ENCODE data around the gene TTLL12. TPM values are rescaled to one million over a fixed set of nuclear protein-coding genes. Genes with fewer than 3 reads are reported as not detected.

The TTLL12 gene
- polyA plus RNA-seq, 2 of the 4 experiments (the other 2 are of a cell fraction) = 8.6 to 18.7 TPM

DNA sequence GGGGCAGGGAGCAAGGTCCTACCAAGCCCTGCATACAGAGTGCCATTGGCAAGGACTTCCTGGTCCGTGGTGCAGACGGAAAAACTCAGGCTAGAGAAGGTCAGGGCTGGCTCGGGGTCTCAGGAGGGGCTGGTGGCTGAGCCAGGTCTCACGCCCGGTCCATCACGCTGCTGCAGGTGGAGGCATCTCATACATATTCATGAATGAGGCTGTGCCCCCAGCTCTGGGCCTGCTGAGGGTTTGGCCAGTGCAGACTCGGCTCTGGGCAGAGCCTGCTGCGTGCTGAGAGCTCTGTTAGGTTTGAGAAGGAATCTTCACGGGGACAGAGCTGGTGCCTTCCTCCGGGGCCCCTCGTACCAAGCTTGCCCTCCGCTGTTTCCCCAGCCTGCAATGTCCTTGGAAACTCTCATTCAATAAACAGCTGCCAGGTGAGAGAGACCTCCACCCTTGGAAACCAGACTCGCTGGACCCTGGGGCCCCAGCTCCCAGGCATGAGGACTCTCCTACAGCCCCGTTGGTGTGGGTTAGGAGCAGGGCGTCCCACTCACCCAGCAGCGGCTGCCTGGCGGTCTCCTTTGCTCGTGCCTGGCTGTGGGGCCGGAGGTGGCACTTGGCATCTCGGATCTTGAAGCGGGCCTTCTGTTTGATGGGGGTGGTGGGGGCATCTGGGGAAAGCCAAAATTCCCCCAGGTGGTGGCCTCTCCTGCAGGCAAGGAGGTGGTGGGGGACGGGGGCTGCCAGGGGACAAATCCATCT is 33.9 kb upstream of the TTLL12 start:
- Histone ChIP-seq H3K9me3 (no peaks in the 10 kb centered on the region), H3K4me1 (no peaks in the 10 kb centered on the region), H3K27ac (no peak overlapping the region), H3K4me2 (no peak overlapping the region), H3K4me3 (no peak overlapping the region)
- ATAC-seq (no peak), FAIRE-seq (no peak), DNase-seq (ENCODE audit: low read depth in 1 of 2, low spot score in 1 of 2) (no peak)
- CTCF ChIA-PET = interaction anchor here (1.4 to 3.4 kb wide), 2 partner anchors 9 to 11 kb away, joined by 3 to 21 read pairs; no protein-coding TSS in a partner anchor
- WGBS (ENCODE audit: missing lambda C conversion rate) = 59% methylated on average over 9 of the region's 22 CpGs
- no peak for TF ChIP-seq HOXB13 (CRISPR knock-in tag; IDR thresholded peaks at IDR 0.05; ENCODE audit: low read depth)
- no peak for TF ChIP-seq HOXA7 (CRISPR knock-in tag; IDR thresholded peaks at IDR 0.05)
- POLR2A ChIA-PET = no interaction called here

DNA sequence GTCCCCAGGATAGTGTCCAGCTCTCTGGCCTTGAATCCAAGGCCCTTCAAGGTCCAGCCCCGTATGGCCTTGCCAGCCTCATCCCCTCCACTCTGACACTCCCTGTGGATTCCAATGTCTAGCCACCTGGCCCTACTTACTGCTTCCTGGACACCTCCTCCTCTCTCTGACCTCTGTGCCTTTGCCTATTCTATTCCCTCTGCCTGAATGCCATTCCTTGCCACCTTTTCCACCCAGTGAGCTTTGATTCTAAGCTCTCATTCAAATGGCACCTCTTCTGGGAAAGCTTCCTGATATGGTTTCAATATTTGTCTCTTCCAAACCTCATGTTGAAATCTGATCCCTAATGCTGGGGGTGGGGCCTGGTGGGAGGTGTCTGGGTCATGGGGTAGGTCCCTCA is 31.9 kb upstream of the TTLL12 start:
- no peaks in the 10 kb centered on the region for H3K9me3 ChIP-seq
- ChIA-PET CTCF (interaction anchor here (0.6 to 1.6 kb wide), 3 partner anchors 11 to 125 kb away, joined by 3 to 5 read pairs (median 4); partner anchors contain the start of gene SCUBE1), POLR2A (no interaction called here)
- H3K4me2 ChIP-seq = no peak overlapping the region
- TF ChIP-seq SREBF2 (IDR thresholded peaks at IDR 0.05) (no peak), ZNF302 (CRISPR knock-in tag; IDR thresholded peaks at IDR 0.05) (no peak), SMC3 (IDR thresholded peaks at IDR 0.05) (no peak), FOXS1 (CRISPR knock-in tag; IDR thresholded peaks at IDR 0.05) (no peak), TFCP2L1 (CRISPR knock-in tag; IDR thresholded peaks at IDR 0.05) (no peak), JUN (IDR thresholded peaks at IDR 0.05) (no peak), BHLHE40 (IDR thresholded peaks at IDR 0.05; ENCODE audit: low read depth, low read length) (no peak), GATA3 (IDR thresholded peaks at IDR 0.05; ENCODE audit: borderline replicate concordance) (no peak), KDM5A (IDR thresholded peaks at IDR 0.05) (no peak)
- TF ChIP-seq, protein P1, sequence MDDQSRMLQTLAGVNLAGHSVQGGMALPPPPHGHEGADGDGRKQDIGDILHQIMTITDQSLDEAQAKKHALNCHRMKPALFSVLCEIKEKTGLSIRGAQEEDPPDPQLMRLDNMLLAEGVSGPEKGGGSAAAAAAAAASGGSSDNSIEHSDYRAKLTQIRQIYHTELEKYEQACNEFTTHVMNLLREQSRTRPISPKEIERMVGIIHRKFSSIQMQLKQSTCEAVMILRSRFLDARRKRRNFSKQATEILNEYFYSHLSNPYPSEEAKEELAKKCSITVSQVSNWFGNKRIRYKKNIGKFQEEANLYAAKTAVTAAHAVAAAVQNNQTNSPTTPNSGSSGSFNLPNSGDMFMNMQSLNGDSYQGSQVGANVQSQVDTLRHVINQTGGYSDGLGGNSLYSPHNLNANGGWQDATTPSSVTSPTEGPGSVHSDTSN (IDR thresholded peaks at IDR 0.05) = no peak
- TF ChIP-seq, protein P2, sequence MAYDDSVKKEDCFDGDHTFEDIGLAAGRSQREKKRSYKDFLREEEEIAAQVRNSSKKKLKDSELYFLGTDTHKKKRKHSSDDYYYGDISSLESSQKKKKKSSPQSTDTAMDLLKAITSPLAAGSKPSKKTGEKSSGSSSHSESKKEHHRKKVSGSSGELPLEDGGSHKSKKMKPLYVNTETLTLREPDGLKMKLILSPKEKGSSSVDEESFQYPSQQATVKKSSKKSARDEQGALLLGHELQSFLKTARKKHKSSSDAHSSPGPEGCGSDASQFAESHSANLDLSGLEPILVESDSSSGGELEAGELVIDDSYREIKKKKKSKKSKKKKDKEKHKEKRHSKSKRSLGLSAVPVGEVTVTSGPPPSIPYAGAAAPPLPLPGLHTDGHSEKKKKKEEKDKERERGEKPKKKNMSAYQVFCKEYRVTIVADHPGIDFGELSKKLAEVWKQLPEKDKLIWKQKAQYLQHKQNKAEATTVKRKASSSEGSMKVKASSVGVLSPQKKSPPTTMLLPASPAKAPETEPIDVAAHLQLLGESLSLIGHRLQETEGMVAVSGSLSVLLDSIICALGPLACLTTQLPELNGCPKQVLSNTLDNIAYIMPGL (CRISPR knock-in tag; IDR thresholded peaks at IDR 0.05; ENCODE audit: borderline replicate concordance) = no peak
- DNase-seq (ENCODE audit: low read depth in 1 of 2, low spot score in 1 of 2) = no peak
- H3K27ac ChIP-seq = no peak overlapping the region
- no peak for FAIRE-seq
- no peak overlapping the region for H3K4me3 ChIP-seq
- no peaks in the 10 kb centered on the region for H3K4me1 ChIP-seq
- ATAC-seq = no peak
- WGBS (ENCODE audit: missing lambda C conversion rate) = 27% methylated on average over 1 of the region's 1 CpG

DNA sequence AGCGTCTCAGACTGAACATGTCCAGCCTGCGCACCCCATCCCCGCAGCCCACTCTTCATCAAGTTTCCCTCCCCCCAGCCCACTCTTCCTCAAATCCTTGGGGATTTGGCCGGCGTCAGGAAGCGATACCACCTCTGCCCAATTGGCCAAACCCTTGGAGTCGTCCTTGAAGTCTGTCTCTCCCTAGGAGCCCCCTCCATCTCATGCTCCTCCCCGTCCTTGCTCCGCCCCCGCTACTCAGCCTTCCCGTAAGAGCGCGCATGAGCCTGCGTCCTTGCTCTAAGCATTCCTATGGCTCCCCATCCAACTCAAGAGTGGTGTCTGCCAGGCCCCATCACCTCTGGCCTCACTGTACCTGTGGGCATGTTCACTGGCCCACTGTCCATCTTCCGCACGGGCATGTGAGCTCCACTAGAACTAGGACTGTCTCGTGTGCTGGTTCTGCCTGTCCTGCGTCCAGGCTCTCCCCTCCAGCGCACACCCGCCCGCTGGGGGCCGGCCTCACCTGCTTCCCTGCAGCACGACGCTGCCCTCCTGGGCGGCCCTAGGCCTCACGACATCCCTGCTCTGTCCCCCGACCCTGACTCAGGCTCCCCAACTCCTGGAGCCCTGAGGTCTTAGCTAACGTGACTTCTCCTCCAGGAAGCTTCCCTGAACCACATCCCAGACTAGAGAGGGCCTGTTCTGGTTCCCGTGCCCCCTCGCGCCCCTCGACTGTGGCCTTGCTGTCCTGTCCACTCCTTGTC is 30.5 kb upstream of the TTLL12 start:
- FAIRE-seq (no peak), ATAC-seq (no peak), DNase-seq (ENCODE audit: low read depth in 1 of 2, low spot score in 1 of 2) (no peak)
- H3K9me3 ChIP-seq = no peaks in the 10 kb centered on the region
- H3K27ac ChIP-seq = no peak overlapping the region
- no peak overlapping the region for H3K4me3 ChIP-seq
- ChIA-PET POLR2A (interaction anchor here (1.3 kb wide), 1 partner anchor 30 kb away, joined by 5 read pairs; no protein-coding TSS in a partner anchor), CTCF (interaction anchor here (1.7 kb wide), 1 partner anchor 14 kb away, joined by 6 read pairs; no protein-coding TSS in a partner anchor)
- H3K4me1 ChIP-seq = no peaks in the 10 kb centered on the region
- 74% methylated on average over 27 of the region's 32 CpGs for WGBS (ENCODE audit: missing lambda C conversion rate)
- TF ChIP-seq, protein P3, sequence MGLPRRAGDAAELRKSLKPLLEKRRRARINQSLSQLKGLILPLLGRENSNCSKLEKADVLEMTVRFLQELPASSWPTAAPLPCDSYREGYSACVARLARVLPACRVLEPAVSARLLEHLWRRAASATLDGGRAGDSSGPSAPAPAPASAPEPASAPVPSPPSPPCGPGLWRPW (IDR thresholded peaks at IDR 0.05) = no peak
- no peak for TF ChIP-seq PHF8 (IDR thresholded peaks at IDR 0.05; ENCODE audit: borderline replicate concordance, low read depth)
- TF ChIP-seq KDM5A (IDR thresholded peaks at IDR 0.05) = no peak
- no peak for TF ChIP-seq EHMT2 (IDR thresholded peaks at IDR 0.05; ENCODE audit: low read depth)
- TF ChIP-seq, protein P1 (IDR thresholded peaks at IDR 0.05) = no peak
- no peak for TF ChIP-seq RAD21 (conservative IDR thresholded peaks at IDR 0.05 in 1 of 2, IDR thresholded peaks at IDR 0.05 in 1 of 2)
- no peak for TF ChIP-seq CBX2 (IDR thresholded peaks at IDR 0.05; ENCODE audit: borderline replicate concordance, low read depth)
- H3K4me2 ChIP-seq = no peak overlapping the region
